Cardiac fibroblast (primary cell): ENCODE measurements around the gene CAMTA1.

ENCODE experiments used
- DNase-seq, 2 donors: peaks; one replicate each; pipeline versions ENCODE4 v3.0.0 to v3.0.0-alpha.2; 2010; ENCODE audit warnings: low read depth in 2 of 2
- H3K4me3 ChIP-seq, 2 donors: replicated peaks in 1 of 2; 1 replicate in 1 of 2; 2 replicates in 1 of 2; pipeline ENCODE4 v1.5.1; 2011; ENCODE audit warnings: low read depth in 2 of 2, low read length in 2 of 2, mild to moderate bottlenecking in 2 of 2, moderate library complexity in 1 of 2
- TF ChIP-seq, protein P1 (sequence below): IDR thresholded peaks from one replicate; pipeline ENCODE4 v1.5.1; 2011; ENCODE audit warnings: low read depth, mild to moderate bottlenecking, low read length, inconsistent platforms

Gene CAMTA1

DNA sequence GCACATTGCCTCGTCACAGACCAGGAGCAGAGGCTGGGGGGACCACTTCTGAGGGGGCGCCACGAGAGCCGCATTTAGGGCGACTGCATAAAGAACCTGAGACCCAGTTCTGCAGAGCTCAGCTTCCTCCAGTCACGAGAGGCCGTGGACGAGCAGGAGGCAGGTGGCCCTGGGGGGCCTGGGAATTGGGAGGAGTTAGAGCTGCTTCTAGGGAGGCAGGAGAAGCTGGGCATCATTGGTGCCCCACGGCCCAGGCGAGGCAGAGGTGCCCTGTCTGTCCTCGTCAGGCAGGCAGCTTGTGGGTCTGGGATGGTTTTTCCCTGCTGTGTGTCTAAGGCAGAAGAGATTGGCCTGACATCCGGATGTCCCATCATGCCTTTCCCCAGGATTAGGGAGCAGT, 389.3 kb downstream of the CAMTA1 start:
- TF ChIP-seq, protein P1, sequence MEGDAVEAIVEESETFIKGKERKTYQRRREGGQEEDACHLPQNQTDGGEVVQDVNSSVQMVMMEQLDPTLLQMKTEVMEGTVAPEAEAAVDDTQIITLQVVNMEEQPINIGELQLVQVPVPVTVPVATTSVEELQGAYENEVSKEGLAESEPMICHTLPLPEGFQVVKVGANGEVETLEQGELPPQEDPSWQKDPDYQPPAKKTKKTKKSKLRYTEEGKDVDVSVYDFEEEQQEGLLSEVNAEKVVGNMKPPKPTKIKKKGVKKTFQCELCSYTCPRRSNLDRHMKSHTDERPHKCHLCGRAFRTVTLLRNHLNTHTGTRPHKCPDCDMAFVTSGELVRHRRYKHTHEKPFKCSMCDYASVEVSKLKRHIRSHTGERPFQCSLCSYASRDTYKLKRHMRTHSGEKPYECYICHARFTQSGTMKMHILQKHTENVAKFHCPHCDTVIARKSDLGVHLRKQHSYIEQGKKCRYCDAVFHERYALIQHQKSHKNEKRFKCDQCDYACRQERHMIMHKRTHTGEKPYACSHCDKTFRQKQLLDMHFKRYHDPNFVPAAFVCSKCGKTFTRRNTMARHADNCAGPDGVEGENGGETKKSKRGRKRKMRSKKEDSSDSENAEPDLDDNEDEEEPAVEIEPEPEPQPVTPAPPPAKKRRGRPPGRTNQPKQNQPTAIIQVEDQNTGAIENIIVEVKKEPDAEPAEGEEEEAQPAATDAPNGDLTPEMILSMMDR, result no peak
- H3K4me3 ChIP-seq, result no peak overlapping the region
- no peak for DNase-seq

DNA sequence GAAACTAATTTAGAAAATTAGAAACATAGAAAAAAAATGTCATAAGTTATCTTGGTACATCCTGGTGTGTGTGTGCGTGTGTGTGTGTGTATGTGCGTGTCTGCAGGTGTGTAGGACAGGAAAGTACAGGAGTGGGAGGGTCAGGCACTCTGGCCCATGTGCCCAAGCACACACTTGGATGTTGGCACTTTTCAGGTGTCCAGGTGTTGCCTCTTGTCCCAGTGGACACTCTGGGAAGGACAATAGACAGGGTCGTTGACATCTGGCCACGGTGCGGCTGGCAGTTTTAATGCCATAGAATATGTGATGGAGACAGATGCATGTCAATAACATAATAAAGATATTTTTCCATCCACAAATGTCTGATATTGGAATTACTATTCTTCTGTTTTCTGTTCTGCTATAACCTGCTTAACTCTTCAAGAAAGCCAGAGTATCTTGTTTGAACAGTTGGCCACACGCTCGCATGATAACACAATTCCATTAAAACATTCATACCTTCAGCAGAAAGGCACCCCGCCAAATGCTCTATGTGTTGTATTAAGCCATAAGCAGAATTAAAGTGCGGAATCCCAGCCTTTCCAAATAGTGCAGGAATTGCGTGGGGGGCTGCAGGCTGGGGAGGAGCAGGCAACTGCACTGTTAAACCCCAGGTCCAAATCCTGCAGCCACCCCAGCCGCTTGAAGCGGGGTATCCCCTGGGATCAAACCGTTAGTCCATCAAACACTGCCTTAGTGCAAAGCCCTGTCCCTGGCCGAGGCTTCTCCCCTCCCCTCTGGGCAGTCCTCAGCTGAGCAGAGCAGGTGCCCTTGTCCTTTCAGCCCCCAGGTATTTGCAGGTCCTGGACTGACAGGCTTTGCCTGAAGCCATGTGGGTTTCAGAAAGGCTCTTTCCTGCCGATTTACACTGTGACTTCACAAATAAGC, 390.0 kb downstream of the CAMTA1 start:
- TF ChIP-seq, protein P1, result no peak
- H3K4me3 ChIP-seq, result no peak overlapping the region
- DNase-seq, result no peak

DNA sequence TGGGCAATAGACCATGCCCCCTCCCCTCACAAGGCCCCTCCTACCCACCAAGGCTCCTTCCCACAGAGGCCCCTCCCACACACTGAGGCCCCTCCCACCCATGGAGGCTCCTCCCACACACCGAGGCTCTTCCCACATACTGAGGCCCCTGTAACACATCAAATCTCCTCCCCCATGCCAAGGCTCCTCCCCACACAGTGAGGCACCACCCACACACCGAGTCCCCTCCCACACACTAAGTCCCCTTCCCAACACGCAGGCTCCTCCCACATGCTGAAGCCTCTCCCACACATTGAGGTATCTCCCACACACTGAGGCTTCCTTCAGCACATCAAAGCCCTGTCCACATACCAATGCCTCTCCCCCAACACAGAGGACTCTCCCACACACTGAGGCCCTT, 391.8 kb downstream of the CAMTA1 start:
- DNase-seq, result no peak
- TF ChIP-seq, protein P1, result no peak
- no peak overlapping the region for H3K4me3 ChIP-seq

DNA sequence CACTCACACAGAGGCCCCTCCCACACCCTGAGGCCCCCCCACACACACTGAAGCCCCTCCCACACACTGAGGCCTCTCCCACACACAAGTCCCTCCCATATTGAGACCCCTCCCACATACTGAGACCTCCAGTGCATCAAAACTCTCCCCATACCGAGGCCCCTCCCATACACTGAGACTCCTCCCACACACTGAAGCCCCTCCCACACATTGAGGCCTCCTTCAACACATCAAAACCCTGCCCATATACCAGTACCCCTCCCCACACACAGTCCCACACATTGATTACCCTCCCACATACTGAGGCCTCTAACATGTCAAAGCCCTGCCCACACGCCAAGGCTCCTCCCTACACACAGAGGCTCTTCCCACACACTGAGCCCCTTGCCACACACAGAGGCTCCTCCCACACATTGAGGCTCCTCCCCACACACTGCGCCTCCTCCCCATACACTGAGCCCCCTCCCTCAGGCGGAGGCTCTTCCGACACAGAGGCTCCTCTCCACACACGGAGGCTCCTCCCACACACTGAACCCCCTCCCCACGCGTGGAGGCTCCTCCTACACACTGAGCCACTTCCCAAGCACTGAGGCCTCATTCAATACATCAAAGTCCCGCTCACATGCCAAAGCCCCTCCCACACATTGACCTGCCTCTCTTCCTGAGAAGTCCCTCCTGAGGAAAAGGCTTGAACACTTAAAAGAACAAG, 392.3 kb downstream of the CAMTA1 start:
- H3K4me3 ChIP-seq, result no peak overlapping the region
- no peak for DNase-seq
- TF ChIP-seq, protein P1, result no peak

DNA sequence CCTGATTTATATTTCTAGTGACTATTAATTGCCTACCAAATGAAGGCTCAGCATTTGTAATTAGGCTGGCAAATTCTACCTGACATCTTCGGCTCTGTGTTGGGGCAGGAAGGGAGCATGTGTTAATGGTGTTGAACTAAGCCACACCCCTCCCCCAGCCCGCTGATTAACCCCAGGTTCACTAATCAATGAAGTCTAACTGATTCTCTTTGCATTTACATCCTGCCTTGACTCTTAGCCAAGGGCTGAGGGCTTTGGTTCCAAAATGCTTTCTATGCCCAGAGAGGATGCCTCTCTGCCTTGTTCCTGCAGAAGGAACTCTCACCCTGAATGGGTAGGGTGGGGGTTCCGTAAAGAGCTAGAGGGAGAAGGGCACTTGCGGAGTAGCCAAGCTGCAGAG, 393.1 kb downstream of the CAMTA1 start:
- no peak overlapping the region for H3K4me3 ChIP-seq
- TF ChIP-seq, protein P1, result no peak
- DNase-seq, result no peak

DNA sequence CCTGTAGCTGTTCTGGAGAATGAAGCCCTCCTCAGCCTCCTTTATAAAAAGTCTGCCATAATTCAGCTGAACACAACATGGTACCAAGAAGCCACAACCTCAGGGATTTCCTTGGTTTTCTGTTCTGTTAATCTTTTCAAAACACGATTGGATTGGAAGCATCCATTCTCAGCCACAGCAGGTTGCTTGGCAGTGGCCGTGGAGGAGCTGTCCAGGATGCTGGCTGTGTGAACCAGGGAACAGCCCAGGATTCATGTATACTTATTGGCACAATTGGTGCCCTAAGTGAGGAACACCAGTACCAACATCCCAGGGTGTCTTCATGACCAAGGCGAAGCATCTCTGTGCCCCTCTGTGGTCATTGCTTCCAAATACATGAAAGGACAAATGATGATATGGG, 393.5 kb downstream of the CAMTA1 start:
- no peak overlapping the region for H3K4me3 ChIP-seq
- no peak for DNase-seq
- TF ChIP-seq, protein P1, result no peak
